HepG2 (cell line): Measurements from ENCODE around the gene P2RX7. TPM values are rescaled to one million over a fixed set of nuclear protein-coding genes. Genes with fewer than 3 reads are reported as not detected.

ENCODE experiments used
- CTCF ChIP-seq: sonication (generic); formaldehyde crosslinking; IDR thresholded peaks from 2 replicates; pipeline ENCODE4 v1.5.0; 2020; ENCODE audit warnings: mild to moderate bottlenecking, missing genetic modification reagents, moderate library complexity
- GATAD2A ChIP-seq: IDR thresholded peaks from 2 replicates; pipeline ENCODE4 v1.6.1; 2016
- HMGXB4 ChIP-seq, 2 experiments: sonication (generic) in 1 of 2; formaldehyde crosslinking in 1 of 2; IDR thresholded peaks; 2 replicates each; pipeline versions ENCODE4 v1.4.0 to v1.6.1; 2018 to 2020; ENCODE audit warnings: missing genetic modification reagents in 2 of 2, borderline replicate concordance in 1 of 2, low read depth in 1 of 2, mild to moderate bottlenecking in 1 of 2, missing biosample characterization in 1 of 2
- HNF1B ChIP-seq: sonication (generic); formaldehyde crosslinking; IDR thresholded peaks from 2 replicates; pipeline ENCODE4 v1.5.1; 2020; ENCODE audit warnings: mild to moderate bottlenecking, moderate library complexity, missing genetic modification reagents
- HOXA5 ChIP-seq: sonication (generic); formaldehyde crosslinking; IDR thresholded peaks from 2 replicates; pipeline ENCODE4 v1.4.0; 2020; ENCODE audit warnings: missing genetic modification reagents
- KAT2B ChIP-seq: fragments of 150-350 bp; IDR thresholded peaks from 2 replicates; pipeline ENCODE4 v1.6.1; 2014; ENCODE audit warnings: low read depth, low read length, borderline replicate concordance
- KMT2B ChIP-seq: IDR thresholded peaks from 2 replicates; pipeline ENCODE4 v1.6.1; 2016; ENCODE audit warnings: missing genetic modification reagents, missing compliant biosample characterization
- MTA1 ChIP-seq: sonication (generic); formaldehyde crosslinking; IDR thresholded peaks from 2 replicates; pipeline ENCODE4 v1.4.0; 2020; ENCODE audit warnings: missing genetic modification reagents, mild to moderate bottlenecking, borderline replicate concordance
- POGK ChIP-seq: sonication (generic); formaldehyde crosslinking; conservative IDR thresholded peaks from 2 replicates; pipeline ENCODE4 v1.8.0; 2022; ENCODE audit warnings: mild to moderate bottlenecking, moderate library complexity, missing genetic modification reagents
- PRPF4 ChIP-seq: fragments of 200-400 bp; formaldehyde crosslinking; IDR thresholded peaks from 2 replicates; pipeline ENCODE4 v1.6.1; 2016; ENCODE audit warnings: low read length, low read depth; ENCODE audit not compliant: poor library complexity, severe bottlenecking
- SALL1 ChIP-seq: sonication (generic); formaldehyde crosslinking; IDR thresholded peaks from 2 replicates; pipeline ENCODE4 v1.8.0; 2022; ENCODE audit warnings: mild to moderate bottlenecking, missing genetic modification reagents
- SMC3 ChIP-seq: IDR thresholded peaks from 2 replicates; pipeline ENCODE4 v1.6.1; 2011; ENCODE audit warnings: low read length, improper control_type of control experiment
- STAG1 ChIP-seq: sonication (generic); formaldehyde crosslinking; IDR thresholded peaks from 2 replicates; pipeline ENCODE4 v1.4.0; 2020; ENCODE audit warnings: missing genetic modification reagents
- XRCC5 ChIP-seq: fragments of 200-400 bp; formaldehyde crosslinking; optimal IDR thresholded peaks from 2 replicates; pipeline ENCODE3; 2017; ENCODE audit warnings: mild to moderate bottlenecking, low read length
- ZNF24 ChIP-seq: fragments of 450-650 bp; IDR thresholded peaks from 2 replicates; pipeline ENCODE4 v1.6.1; 2017; ENCODE audit warnings: antibody characterized with exemption, mild to moderate bottlenecking
- ZNF280B ChIP-seq: sonication (generic); formaldehyde crosslinking; IDR thresholded peaks from 2 replicates; pipeline ENCODE4 v1.5.0; 2020; ENCODE audit warnings: missing genetic modification reagents, mild to moderate bottlenecking, borderline replicate concordance
- ZNF879 ChIP-seq: sonication (generic); formaldehyde crosslinking; IDR thresholded peaks from 2 replicates; pipeline ENCODE4 v1.8.1; 2023; ENCODE audit warnings: missing genetic modification reagents
- polyA plus RNA-seq, 8 experiments: library from polyadenylated mRNA; depleted of rRNA in 3 of 8; stranded (reverse) in 7 of 8; unstranded in 1 of 8; fragments of >200 nt; fragmentation: Illumina TruSeq in 4 of 8; extraction: Trizol in 4 of 8; gene quantifications; 2 replicates each; pipeline versions ENCODE4 v1.2.1 to v1.2.3, GENCODE V29; 2011 to 2016; ENCODE audit warnings: low read depth in 4 of 8, missing spikeins in 1 of 8, mixed read lengths in 1 of 8; ENCODE audit not compliant: insufficient read depth in 1 of 8
- total RNA-seq, 5 experiments: library from RNA; depleted of rRNA; stranded (reverse); fragments of >200 nt; fragmentation: Illumina TruSeq; extraction: Trizol; gene quantifications; 2 replicates each; pipeline ENCODE4 v1.2.3, GENCODE V29; 2016; ENCODE audit warnings: low read depth in 1 of 5

P2RX7 gene
- total and polyA plus RNA-seq, 2 of the 13 experiments (the other 11 are each of a cell fraction or from before 2014, with no cell fraction given), result 0.13 to 0.73 TPM

- TF ChIP-seq POGK (CRISPR knock-in tag) (peak; percentile 36; the same call in 1 of the 2 replicates), KMT2B (CRISPR knock-in tag) (0 out of 2 replicates have a peak, but pooled peaks have one; percentile 18), HMGXB4 (CRISPR knock-in tag; IDR thresholded peaks at IDR 0.05; ENCODE audit: borderline replicate concordance in 1 of 2, low read depth in 1 of 2) (peak; percentile 27 to 73; a peak in 2 of 4 replicates), XRCC5 (peak; percentile 49), STAG1 (CRISPR knock-in tag) (peak; percentile 79), ZNF24 (no peak), ZNF879 (no peak), HNF1B (CRISPR knock-in tag) (peak; percentile 36; the same call in 1 of the 2 replicates), HOXA5 (CRISPR knock-in tag) (peak; percentile 53; the same call in 1 of the 2 replicates), PRPF4 (no peak), GATAD2A (peak; percentile 27; the same call in 1 of the 2 replicates), SALL1 (CRISPR knock-in tag) (peak; percentile 23; the same call in 1 of the 2 replicates), SMC3 (peak; percentile 46; the same call in 1 of the 2 replicates), MTA1 (CRISPR knock-in tag) (peak; percentile 53; the same call in 1 of the 2 replicates), CTCF (CRISPR knock-in tag) (peak; percentile 92), KAT2B (no peak), ZNF280B (CRISPR knock-in tag) (peak; percentile 69; the same call in 1 of the 2 replicates)
Measured at GRCh38 chr12:121095544-121096198, 37.0 kb upstream of the P2RX7 start (continued).
